ENCODE data around the gene ZNF506. TPM values are rescaled to one million over a fixed set of nuclear protein-coding genes. Genes with fewer than 3 reads are reported as not detected.

The ZNF506 gene
- total and polyA plus RNA-seq, 8 donors = 16.8 to 45.0 (median 39.1) TPM

GRCh38 chr19:19758164-19758563 lies 63.4 kb downstream of the ZNF506 start:
- H3K4me3 ChIP-seq = no peak overlapping the region
- H3K9me3 ChIP-seq = peaks cover 0 to 25% of the 10 kb centered on the region in 2 donors
- no peaks in the 10 kb centered on the region for H3K27me3 ChIP-seq
- ATAC-seq (no peak), DNase-seq (peak in 1 of 4 donors; percentile 43)
- TF ChIP-seq CTCF (IDR thresholded peaks at IDR 0.05) = no peak
- no peaks in the 10 kb centered on the region for H3K36me3 ChIP-seq
- H3K4me1 ChIP-seq = no peaks in the 10 kb centered on the region
- intact Hi-C loops (cut with DNase I) = no loop called here
- no peak overlapping the region for H3K27ac ChIP-seq

GRCh38 chr19:19752760-19753403 lies 68.7 kb downstream of the ZNF506 start:
- Histone ChIP-seq H3K27ac (no peak overlapping the region), H3K4me1 (no peaks in the 10 kb centered on the region), H3K4me3 (no peak overlapping the region), H3K36me3 (no peaks in the 10 kb centered on the region), H3K9me3 (peaks cover 0 to 45% of the 10 kb centered on the region in 2 donors), H3K27me3 (no peaks in the 10 kb centered on the region)
- intact Hi-C loops (cut with DNase I) = no loop called here
- ATAC-seq = no peak
- DNase-seq = peak in 1 of 4 donors; percentile 49
- TF ChIP-seq CTCF (IDR thresholded peaks at IDR 0.05) = no peak

- ATAC-seq = no peak
- intact Hi-C loops (cut with DNase I) = no loop called here
- H3K27me3 ChIP-seq = no peaks in the 10 kb centered on the region
These were observed 69.7 kb downstream of the ZNF506 start for GRCh38 chr19:19751846-19752245.

GRCh38 chr19:19750842-19751790 lies 70.4 kb downstream of the ZNF506 start:
- DNase-seq = peak in 1 of 4 donors; percentile 61
- no peak overlapping the region for H3K4me3 ChIP-seq
- peaks cover 0 to 38% of the 10 kb centered on the region in 2 donors for H3K9me3 ChIP-seq
- H3K27ac ChIP-seq = no peak overlapping the region
- intact Hi-C loops (cut with DNase I) = no loop called here
- no peak for TF ChIP-seq CTCF (IDR thresholded peaks at IDR 0.05)
- no peak for ATAC-seq
- H3K4me1 ChIP-seq = no peaks in the 10 kb centered on the region
- no peaks in the 10 kb centered on the region for H3K27me3 ChIP-seq
- no peaks in the 10 kb centered on the region for H3K36me3 ChIP-seq

More at GRCh38 chr19:19751846-19752245, 69.7 kb downstream of the ZNF506 start:
- H3K4me1 ChIP-seq = no peaks in the 10 kb centered on the region
- H3K9me3 ChIP-seq = peaks cover 0 to 42% of the 10 kb centered on the region in 2 donors
- H3K27ac ChIP-seq = no peak overlapping the region
- no peaks in the 10 kb centered on the region for H3K36me3 ChIP-seq
- no peak overlapping the region for H3K4me3 ChIP-seq
- DNase-seq = peak in 1 of 4 donors; percentile 60
- no peak for TF ChIP-seq CTCF (IDR thresholded peaks at IDR 0.05)
